Tibial nerve (tissue), 4 donors: ENCODE data around the gene PLD5.

Experiments
- EP300 ChIP-seq, 2 donors: sonication (generic); formaldehyde crosslinking; IDR thresholded peaks; one replicate each; pipeline ENCODE4 v1.6.1; 2017; ENCODE audit warnings: antibody characterized with exemption in 2 of 2, mild to moderate bottlenecking in 1 of 2
- POLR2A ChIP-seq, 2 donors: fragments of 450-650 bp; IDR thresholded peaks; one replicate each; pipeline ENCODE4 v1.6.1; 2017; ENCODE audit warnings: antibody characterized with exemption in 2 of 2, mild to moderate bottlenecking in 2 of 2, moderate library complexity in 2 of 2
- TF ChIP-seq, protein P1 (sequence below), 5 experiments: fragments of 200-600 bp in 3 of 5; fragments of 450-650 bp in 2 of 5; sonication (generic) in 3 of 5; IDR thresholded peaks; one replicate each; pipeline ENCODE4 v1.5.1; 2016 to 2019; ENCODE audit warnings: antibody characterized with exemption in 5 of 5, mild to moderate bottlenecking in 3 of 5, moderate library complexity in 2 of 5

DNA sequence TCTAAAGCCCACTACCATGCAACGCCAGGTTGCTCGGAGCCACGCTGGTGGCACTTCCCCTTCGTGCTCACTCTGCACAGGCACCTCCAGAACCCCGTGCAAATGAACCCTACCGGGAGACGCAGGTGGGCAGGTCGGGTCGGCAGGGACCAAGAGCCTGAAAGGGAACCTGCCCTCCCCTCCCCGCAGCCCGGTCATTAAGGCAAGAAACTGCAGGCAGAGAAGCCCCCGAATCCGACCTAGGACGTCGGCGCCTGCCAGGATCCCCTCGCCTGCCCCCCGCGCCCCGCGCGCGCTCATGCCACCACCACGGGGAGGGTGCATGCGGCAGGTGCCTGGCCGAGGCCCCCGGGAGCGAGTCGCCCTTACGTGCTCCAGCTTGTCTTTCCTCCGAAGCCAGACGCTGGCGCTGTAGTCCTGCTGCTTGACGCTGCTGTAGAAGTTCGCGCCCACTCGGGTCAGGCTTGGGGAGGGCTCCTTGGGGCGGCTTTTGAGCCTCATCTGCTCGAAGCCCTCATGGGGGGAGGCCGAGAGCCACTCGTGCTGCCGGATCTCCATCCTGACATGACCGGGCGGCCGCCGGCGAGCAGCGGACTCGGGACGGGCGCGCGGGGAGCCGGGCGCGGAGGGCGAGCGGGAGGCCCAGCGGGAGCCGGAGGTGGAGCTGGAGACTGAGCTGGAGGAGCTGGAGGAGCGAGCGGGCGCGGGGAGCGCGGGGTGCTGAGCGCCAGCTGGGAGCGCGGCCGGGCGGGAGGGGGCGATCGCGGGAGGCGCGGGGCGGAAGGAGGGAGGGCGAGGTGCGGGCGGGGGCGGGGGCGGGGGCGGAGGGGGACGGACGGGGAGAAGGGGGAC is 552 bp downstream of the PLD5 start:
- TF ChIP-seq, protein P1, sequence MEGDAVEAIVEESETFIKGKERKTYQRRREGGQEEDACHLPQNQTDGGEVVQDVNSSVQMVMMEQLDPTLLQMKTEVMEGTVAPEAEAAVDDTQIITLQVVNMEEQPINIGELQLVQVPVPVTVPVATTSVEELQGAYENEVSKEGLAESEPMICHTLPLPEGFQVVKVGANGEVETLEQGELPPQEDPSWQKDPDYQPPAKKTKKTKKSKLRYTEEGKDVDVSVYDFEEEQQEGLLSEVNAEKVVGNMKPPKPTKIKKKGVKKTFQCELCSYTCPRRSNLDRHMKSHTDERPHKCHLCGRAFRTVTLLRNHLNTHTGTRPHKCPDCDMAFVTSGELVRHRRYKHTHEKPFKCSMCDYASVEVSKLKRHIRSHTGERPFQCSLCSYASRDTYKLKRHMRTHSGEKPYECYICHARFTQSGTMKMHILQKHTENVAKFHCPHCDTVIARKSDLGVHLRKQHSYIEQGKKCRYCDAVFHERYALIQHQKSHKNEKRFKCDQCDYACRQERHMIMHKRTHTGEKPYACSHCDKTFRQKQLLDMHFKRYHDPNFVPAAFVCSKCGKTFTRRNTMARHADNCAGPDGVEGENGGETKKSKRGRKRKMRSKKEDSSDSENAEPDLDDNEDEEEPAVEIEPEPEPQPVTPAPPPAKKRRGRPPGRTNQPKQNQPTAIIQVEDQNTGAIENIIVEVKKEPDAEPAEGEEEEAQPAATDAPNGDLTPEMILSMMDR (IDR thresholded peaks at IDR 0.05), result no peak
- TF ChIP-seq POLR2A (IDR thresholded peaks at IDR 0.05), result no peak
- no peak for TF ChIP-seq EP300 (IDR thresholded peaks at IDR 0.05)
